AG04450 (cell line): Measurements from ENCODE around the gene XYLT1. TPM values are rescaled to one million over a fixed set of nuclear protein-coding genes. Genes with fewer than 3 reads are reported as not detected.

Source experiments
- CTCF ChIA-PET: fragments of 300-600, 350-600 bp; formaldehyde crosslinking; extraction: SDS; loops from one replicate; lab custom pipeline; 2022; ENCODE audit warnings: antibody characterized with exemption, inconsistent platforms; lab: Charles Lee
- POLR2A ChIA-PET: fragments of 350-600 bp; formaldehyde crosslinking; extraction: SDS; loops from one replicate; lab custom pipeline; 2021; ENCODE audit warnings: antibody characterized with exemption, inconsistent platforms; lab: Yijun Ruan, JAX
- DNase-seq: peaks from one replicate; pipeline ENCODE4 v3.0.0-alpha.2; 2011; ENCODE audit warnings: low read depth, low spot score
- H3K27ac ChIP-seq: one replicate; pipeline ENCODE4 v1.5.1; 2012; ENCODE audit warnings: low read depth, low read length, control low read depth
- H3K27me3 ChIP-seq: one replicate; pipeline ENCODE4 v1.6.0; 2012; ENCODE audit warnings: low read length; ENCODE audit not compliant: control insufficient read depth, insufficient read depth
- H3K4me3 ChIP-seq: 2 replicates; pipeline ENCODE4 v1.5.1; 2011; ENCODE audit warnings: mild to moderate bottlenecking, low read depth, low read length, control low read depth
- H3K9me3 ChIP-seq: 2 replicates; pipeline ENCODE4 v1.5.1; 2012; ENCODE audit warnings: low read length; ENCODE audit not compliant: control insufficient read depth, insufficient read depth
- CTCF ChIP-seq: IDR thresholded peaks from 2 replicates; pipeline ENCODE4 v1.5.1; 2011; ENCODE audit warnings: low read depth, low read length, control low read depth, inconsistent platforms
- polyA plus RNA-seq: library from polyadenylated mRNA; depleted of rRNA; stranded (reverse); fragments of >200 nt; gene quantifications from 2 replicates; pipeline ENCODE4 v1.2.3, GENCODE V29; 2011

The XYLT1 gene
- polyA plus RNA-seq, 1 experiment: 6.7 TPM

GRCh38 chr16:17106243-17106791 lies 364.4 kb downstream of the XYLT1 start:
- TF ChIP-seq CTCF: no peak
- no peaks in the 10 kb centered on the region for H3K27me3 ChIP-seq

GRCh38 chr16:17105239-17105797 lies 365.4 kb downstream of the XYLT1 start:
- H3K9me3 ChIP-seq: no peaks in the 10 kb centered on the region
- TF ChIP-seq CTCF: no peak
- no peak overlapping the region for H3K27ac ChIP-seq
- no peak overlapping the region for H3K4me3 ChIP-seq
- no peaks in the 10 kb centered on the region for H3K27me3 ChIP-seq
- DNase-seq: no peak
- POLR2A ChIA-PET: no interaction called here
- CTCF ChIA-PET: no interaction called here

More at GRCh38 chr16:17106243-17106791, 364.4 kb downstream of the XYLT1 start:
- Histone ChIP-seq H3K4me3 (no peak overlapping the region), H3K27ac (no peak overlapping the region), H3K9me3 (no peaks in the 10 kb centered on the region)
- DNase-seq: no peak
- ChIA-PET CTCF (no interaction called here), POLR2A (no interaction called here)

GRCh38 chr16:17104654-17105053 lies 366.1 kb downstream of the XYLT1 start:
- DNase-seq: no peak
- Histone ChIP-seq H3K4me3 (no peak overlapping the region), H3K27me3 (no peaks in the 10 kb centered on the region), H3K9me3 (no peaks in the 10 kb centered on the region), H3K27ac (no peak overlapping the region)
- POLR2A ChIA-PET: no interaction called here
- TF ChIP-seq CTCF: no peak
- CTCF ChIA-PET: no interaction called here

- no peak overlapping the region for H3K4me3 ChIP-seq
- no peaks in the 10 kb centered on the region for H3K27me3 ChIP-seq
- DNase-seq: no peak
- no peak overlapping the region for H3K27ac ChIP-seq
- ChIA-PET POLR2A (no interaction called here), CTCF (no interaction called here)
- TF ChIP-seq CTCF: no peak
- no peaks in the 10 kb centered on the region for H3K9me3 ChIP-seq
Observed at GRCh38 chr16:17103216-17103615, 367.5 kb downstream of the XYLT1 start.

GRCh38 chr16:17101646-17102045 lies 369.1 kb downstream of the XYLT1 start:
- no peak for DNase-seq
- Histone ChIP-seq H3K27ac (no peak overlapping the region), H3K9me3 (no peaks in the 10 kb centered on the region), H3K27me3 (no peaks in the 10 kb centered on the region), H3K4me3 (no peak overlapping the region)
- POLR2A ChIA-PET: no interaction called here
- no peak for TF ChIP-seq CTCF
- CTCF ChIA-PET: no interaction called here
